Measurements from ENCODE around the gene TMEM178B. TPM values are rescaled to one million over a fixed set of nuclear protein-coding genes. Genes with fewer than 3 reads are reported as not detected.
"Not testable (repeated sequence)": the region's sequence is repeated elsewhere in the genome, so short reads cannot be mapped to it uniquely, and the experiment has no call there.

Gene TMEM178B
- under 1 TPM; 0.16 to 0.93 TPM for total RNA-seq
- polyA plus RNA-seq (ENCODE audit: insufficient read length in 6 of 6) = 1 to 10 TPM; 3.2 to 5.6 (median 3.5) TPM
- long read RNA-seq, donor 1, partial matches to known transcripts = 0 of 1 reads
- long read RNA-seq, donor 1, other reads (novel, unspliced or antisense) = 0 of 1 reads
- long read RNA-seq, donor 2 = 0 reads
- long read RNA-seq, donor 3 = 0 reads
- long read RNA-seq, donor 4 = 0 reads
- long read RNA-seq, donor 5 = 0 reads
- long read RNA-seq, donor 6 = 0 reads
- long read RNA-seq, donor 7 = 0 reads
- long read RNA-seq, donor 8 = 0 reads
- long read RNA-seq, donor 9 = 0 reads
- long read RNA-seq, donor 10 = 0 reads
- long read RNA-seq, donor 11, transcript TMEM178B-201 (2 exons, 474 nt) = major isoform, 7 of 18 reads
- long read RNA-seq, donor 11, partial matches to known transcripts = 11 of 18 reads
- long read RNA-seq, donor 11, other reads (novel, unspliced or antisense) = 0 of 18 reads
- long read RNA-seq, donor 12 = 0 reads

GRCh38 chr7:141073641-141074161 is at the start of gene TMEM178B:
TMEM178B (plus strand) TSS chr7:141074064.
- Histone ChIP-seq H3K27ac (no peak within 1 kb of the TSS), H3K4me3 (peak within 1 kb of the TSS; percentile 32 to 39), H3K4me1 (peaks cover 21 to 30% of the 10 kb centered on the region in 2 donors), H3K36me3 (no peaks in the 10 kb centered on the region), H3K27me3 (peaks cover 69 to 96% of the 10 kb centered on the region in 2 donors), H3K9me3 (no peaks in the 10 kb centered on the region)
- peak in 1 of 4 donors; percentile 65 for DNase-seq
- intact Hi-C loops (cut with DNase I) = no loop called here
- no peak for TF ChIP-seq CTCF (IDR thresholded peaks at IDR 0.05)
- ATAC-seq = no peak

DNA sequence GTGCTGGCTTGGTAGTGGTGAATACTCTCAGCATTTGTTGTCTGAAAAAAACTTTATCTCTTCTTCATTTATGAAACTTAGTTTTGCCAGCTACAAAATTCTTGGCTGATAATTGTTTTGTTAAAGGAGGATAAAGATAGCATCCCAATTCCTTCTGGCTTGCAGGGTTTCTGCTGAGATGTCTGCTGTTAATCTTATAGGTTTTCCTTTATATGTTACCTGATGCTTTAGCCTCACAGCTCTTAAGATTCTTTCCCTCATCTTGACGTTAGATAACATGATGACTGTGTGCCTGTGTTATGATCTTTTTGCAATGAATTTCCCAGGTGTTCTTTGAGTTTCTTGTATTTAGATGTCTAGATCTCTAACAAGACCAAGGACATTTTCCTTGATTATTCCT is 49.2 kb upstream of the TMEM178B start:
- no peak overlapping the region for H3K27ac ChIP-seq
- H3K27me3 ChIP-seq = peaks cover 2 to 15% of the 10 kb centered on the region in 2 donors
- ATAC-seq (no peak), DNase-seq (no peak)
- no peaks in the 10 kb centered on the region for H3K4me1 ChIP-seq
- H3K4me3 ChIP-seq = no peak overlapping the region
- peaks cover 0 to 15% of the 10 kb centered on the region in 2 donors for H3K9me3 ChIP-seq
- TF ChIP-seq CTCF (IDR thresholded peaks at IDR 0.05) = no peak
- intact Hi-C loops (cut with DNase I) = no loop called here
- H3K36me3 ChIP-seq = no peaks in the 10 kb centered on the region

GRCh38 chr7:141027043-141027442 is 46.8 kb upstream of the TMEM178B start:
- Histone ChIP-seq H3K27ac (no peak overlapping the region), H3K27me3 (peaks cover 2 to 7% of the 10 kb centered on the region in 2 donors), H3K36me3 (no peaks in the 10 kb centered on the region), H3K4me1 (no peaks in the 10 kb centered on the region), H3K4me3 (no peak overlapping the region), H3K9me3 (peaks cover 0 to 15% of the 10 kb centered on the region in 2 donors)
- DNase-seq = no peak
- ATAC-seq = no peak
- TF ChIP-seq CTCF (IDR thresholded peaks at IDR 0.05) = no peak
- intact Hi-C loops (cut with DNase I) = no loop called here

DNA sequence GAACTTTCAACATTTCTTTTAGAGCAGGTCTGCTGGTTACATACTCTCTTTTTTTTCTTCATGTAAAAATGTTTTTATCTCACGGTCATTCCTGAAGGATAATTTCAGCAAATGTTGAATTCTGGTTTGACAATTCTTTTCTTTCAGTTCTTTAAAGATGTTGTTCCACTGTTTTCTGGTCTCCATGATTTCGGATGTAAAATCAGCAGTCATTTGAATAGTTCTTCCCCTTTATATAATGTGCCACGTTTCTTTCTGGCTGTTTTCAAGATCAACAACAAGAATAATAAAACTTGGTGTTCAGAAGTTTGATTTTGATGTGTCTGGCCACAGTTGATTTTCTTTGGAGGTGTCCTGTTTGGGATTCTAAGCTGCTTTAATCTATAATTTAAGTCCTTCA is 45.1 kb upstream of the TMEM178B start:
- Histone ChIP-seq H3K4me1 (no peaks in the 10 kb centered on the region), H3K27ac (no peak overlapping the region), H3K27me3 (peaks cover 0 to 16% of the 10 kb centered on the region in 2 donors), H3K4me3 (no peak overlapping the region), H3K9me3 (peaks cover 0 to 15% of the 10 kb centered on the region in 2 donors), H3K36me3 (no peaks in the 10 kb centered on the region)
- ATAC-seq = no peak
- TF ChIP-seq CTCF (IDR thresholded peaks at IDR 0.05) = no peak
- no peak for DNase-seq
- intact Hi-C loops (cut with DNase I) = no loop called here

- intact Hi-C loops (cut with DNase I); ATAC-seq; H3K4me1 ChIP-seq; H3K9me3 ChIP-seq; H3K27ac ChIP-seq; H3K36me3 ChIP-seq; H3K4me3 ChIP-seq; DNase-seq: not testable (repeated sequence)
- peaks cover 0 to 16% of the 10 kb centered on the region in 2 donors for H3K27me3 ChIP-seq
These were observed 41.1 kb upstream of the TMEM178B start for GRCh38 chr7:141032539-141033323.

- H3K36me3 ChIP-seq; DNase-seq; H3K9me3 ChIP-seq; H3K27me3 ChIP-seq; intact Hi-C loops (cut with DNase I); ATAC-seq; H3K27ac ChIP-seq; H3K4me3 ChIP-seq; H3K4me1 ChIP-seq: not testable (repeated sequence)
These were observed 35.8 kb upstream of the TMEM178B start for GRCh38 chr7:141038100-141038499.
